ENCODE results near the gene GNB1L.

The GNB1L gene

DNA sequence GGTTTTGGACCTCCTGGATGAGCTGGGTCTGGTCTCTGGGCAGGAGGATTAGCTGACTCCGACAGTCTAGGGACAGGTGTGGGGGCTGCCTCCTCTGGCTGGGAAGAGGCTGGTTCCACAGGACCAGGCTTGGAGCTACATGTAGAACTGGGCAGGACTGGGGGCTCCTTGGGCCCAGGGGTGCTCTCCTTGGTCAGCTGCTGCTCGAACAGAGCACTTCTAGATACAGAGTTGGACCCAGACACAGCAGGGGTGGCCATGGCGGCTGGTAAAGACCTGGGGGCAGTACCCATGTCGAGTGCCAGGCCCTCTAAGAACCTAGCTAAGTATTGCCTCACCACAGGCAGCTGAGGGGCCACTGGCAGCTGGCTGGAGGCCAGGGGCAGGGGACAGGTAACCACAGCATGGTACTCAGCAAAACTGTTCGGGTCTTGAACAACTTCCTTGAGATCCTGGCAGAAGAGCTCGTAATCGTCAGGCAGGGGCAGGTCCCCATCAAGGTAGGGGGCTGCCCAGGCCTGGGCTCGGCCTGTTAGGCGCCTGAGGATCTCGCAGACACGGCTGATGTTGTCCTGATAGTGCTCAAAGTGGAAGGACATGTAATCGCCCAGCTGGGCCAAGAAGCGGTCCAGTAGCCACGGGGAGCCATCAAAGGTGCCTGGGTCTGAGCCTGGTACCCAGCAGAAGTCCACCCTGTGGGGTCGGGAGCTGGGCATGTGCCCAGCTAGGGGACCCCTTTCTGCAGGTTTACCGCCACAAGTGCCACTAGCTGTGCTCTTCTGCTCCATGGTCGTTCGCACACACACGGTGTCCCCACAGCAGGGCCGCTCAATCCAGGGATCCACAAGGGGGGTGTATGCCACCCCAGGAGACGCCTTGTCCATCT, 3.1 kb downstream of the GNB1L start:
- H2BK120ac ChIP-seq (ENCODE audit: low read depth, low read length) = no peak overlapping the region
- no peak overlapping the region for H2AFZ ChIP-seq (ENCODE audit: low read length)
- H3K18ac ChIP-seq (ENCODE audit: low read length) = no peak overlapping the region
- H3K9me3 ChIP-seq (replicated peaks in 1 of 2; ENCODE audit: control insufficient read depth in 2 of 2, insufficient read depth in 1 of 2, low read depth in 1 of 2, low read length in 2 of 2) = peaks cover 10 to 14% of the 10 kb centered on the region in 2 donors
- no peak overlapping the region for H2BK15ac ChIP-seq (ENCODE audit: low read length)
- H3K14ac ChIP-seq (ENCODE audit: low read length) = no peak overlapping the region
- no peak for DNase-seq (ENCODE audit: low spot score)
- H3K4me2 ChIP-seq (ENCODE audit: insufficient read depth, low read length, poor library complexity, severe bottlenecking) = no peak overlapping the region
- no peak overlapping the region for H2BK12ac ChIP-seq (ENCODE audit: low read length)
- no peak overlapping the region for H3K27ac ChIP-seq (replicated peaks; ENCODE audit: low read length)
- no peak overlapping the region for H2BK5ac ChIP-seq (ENCODE audit: low read length)
- peak overlapping the region; percentile 78 for H3K23ac ChIP-seq (ENCODE audit: low read depth, low read length, poor library complexity)
- H3K4me1 ChIP-seq (ENCODE audit: control insufficient read depth in 2 of 2, insufficient read depth in 1 of 2, low read depth in 1 of 2, low read length in 2 of 2) = peaks cover 12 to 15% of the 10 kb centered on the region in 2 donors
- no peak overlapping the region for H3K4ac ChIP-seq (ENCODE audit: low read length)
- peaks cover 31% of the 10 kb centered on the region for H3K79me1 ChIP-seq (ENCODE audit: low read depth, low read length)
- no peak overlapping the region for H4K8ac ChIP-seq (ENCODE audit: low read depth, low read length)
- no CpG with 5 or more reads among the region's 21 CpGs for WGBS, 2 donors (ENCODE audit: extremely low coverage in 2 of 2, insufficient read length in 2 of 2, insufficient replicate concordance in 1 of 2)
- peaks cover 36 to 59% of the 10 kb centered on the region in 2 donors for H3K36me3 ChIP-seq (replicated peaks in 1 of 2; ENCODE audit: control insufficient read depth in 2 of 2, insufficient read depth in 2 of 2, low read length in 2 of 2)
- no peak overlapping the region for H3K9ac ChIP-seq (ENCODE audit: low read depth, low read length, poor library complexity)
- no peak overlapping the region for H4K91ac ChIP-seq (ENCODE audit: low read depth, low read length, poor library complexity)
- H3K4me3 ChIP-seq (ENCODE audit: low read length in 2 of 2) = no peak overlapping the region
- H3K27me3 ChIP-seq (ENCODE audit: control insufficient read depth in 3 of 3, insufficient read depth in 3 of 3, low read depth in 1 of 3, low read length in 3 of 3) = no peaks in the 10 kb centered on the region
- H2AK5ac ChIP-seq (ENCODE audit: low read depth, low read length) = no peak overlapping the region

- Histone ChIP-seq H3K27ac (replicated peaks; ENCODE audit: low read length) (no peak overlapping the region), H3K9ac (ENCODE audit: low read depth, low read length, poor library complexity) (no peak overlapping the region)
- no CpG with 5 or more reads among the region's 9 CpGs for WGBS, 2 donors (ENCODE audit: extremely low coverage in 2 of 2, insufficient read length in 2 of 2, insufficient replicate concordance in 1 of 2)
Measured at GRCh38 chr22:19850763-19851109, 3.9 kb downstream of the GNB1L start.

GRCh38 chr22:19849835-19850762, 4.6 kb downstream of the GNB1L start:
- H3K23ac ChIP-seq (ENCODE audit: low read depth, low read length, poor library complexity) = peak overlapping the region; percentile 86
- no peak overlapping the region for H4K8ac ChIP-seq (ENCODE audit: low read depth, low read length)
- H3K27me3 ChIP-seq (ENCODE audit: control insufficient read depth in 3 of 3, insufficient read depth in 3 of 3, low read depth in 1 of 3, low read length in 3 of 3) = no peaks in the 10 kb centered on the region
- no peak overlapping the region for H2AFZ ChIP-seq (ENCODE audit: low read length)
- H3K4ac ChIP-seq (ENCODE audit: low read length) = no peak overlapping the region
- peaks cover 10 to 14% of the 10 kb centered on the region in 2 donors for H3K9me3 ChIP-seq (replicated peaks in 1 of 2; ENCODE audit: control insufficient read depth in 2 of 2, insufficient read depth in 1 of 2, low read depth in 1 of 2, low read length in 2 of 2)
- no peak overlapping the region for H3K27ac ChIP-seq (replicated peaks; ENCODE audit: low read length)
- H3K79me1 ChIP-seq (ENCODE audit: low read depth, low read length) = peaks cover 27% of the 10 kb centered on the region
- no peak overlapping the region for H2AK5ac ChIP-seq (ENCODE audit: low read depth, low read length)
- H4K91ac ChIP-seq (ENCODE audit: low read depth, low read length, poor library complexity) = no peak overlapping the region
- WGBS, 2 donors (ENCODE audit: extremely low coverage in 2 of 2, insufficient read length in 2 of 2, insufficient replicate concordance in 1 of 2) = no CpG with 5 or more reads among the region's 9 CpGs
- H3K4me1 ChIP-seq (ENCODE audit: control insufficient read depth in 2 of 2, insufficient read depth in 1 of 2, low read depth in 1 of 2, low read length in 2 of 2) = peaks cover 8 to 12% of the 10 kb centered on the region in 2 donors
- H2BK15ac ChIP-seq (ENCODE audit: low read length) = no peak overlapping the region
- no peak overlapping the region for H2BK5ac ChIP-seq (ENCODE audit: low read length)
- DNase-seq (ENCODE audit: low spot score) = no peak
- H2BK12ac ChIP-seq (ENCODE audit: low read length) = no peak overlapping the region
- no peak overlapping the region for H3K18ac ChIP-seq (ENCODE audit: low read length)
- H3K9ac ChIP-seq (ENCODE audit: low read depth, low read length, poor library complexity) = no peak overlapping the region
- peaks cover 36 to 59% of the 10 kb centered on the region in 2 donors for H3K36me3 ChIP-seq (replicated peaks in 1 of 2; ENCODE audit: control insufficient read depth in 2 of 2, insufficient read depth in 2 of 2, low read length in 2 of 2)
- H2BK120ac ChIP-seq (ENCODE audit: low read depth, low read length) = no peak overlapping the region
- H3K4me2 ChIP-seq (ENCODE audit: insufficient read depth, low read length, poor library complexity, severe bottlenecking) = no peak overlapping the region
- no peak overlapping the region for H3K4me3 ChIP-seq (ENCODE audit: low read length in 2 of 2)
- no peak overlapping the region for H3K14ac ChIP-seq (ENCODE audit: low read length)

More at GRCh38 chr22:19850763-19851109, 3.9 kb downstream of the GNB1L start:
- no peak overlapping the region for H3K18ac ChIP-seq (ENCODE audit: low read length)
- peaks cover 36 to 59% of the 10 kb centered on the region in 2 donors for H3K36me3 ChIP-seq (replicated peaks in 1 of 2; ENCODE audit: control insufficient read depth in 2 of 2, insufficient read depth in 2 of 2, low read length in 2 of 2)
- peaks cover 31% of the 10 kb centered on the region for H3K79me1 ChIP-seq (ENCODE audit: low read depth, low read length)
- H2BK12ac ChIP-seq (ENCODE audit: low read length) = no peak overlapping the region
- H3K4me3 ChIP-seq (ENCODE audit: low read length in 2 of 2) = no peak overlapping the region
- no peak for DNase-seq (ENCODE audit: low spot score)
- no peak overlapping the region for H4K8ac ChIP-seq (ENCODE audit: low read depth, low read length)
- H3K23ac ChIP-seq (ENCODE audit: low read depth, low read length, poor library complexity) = no peak overlapping the region
- no peak overlapping the region for H3K4me2 ChIP-seq (ENCODE audit: insufficient read depth, low read length, poor library complexity, severe bottlenecking)
- H3K14ac ChIP-seq (ENCODE audit: low read length) = no peak overlapping the region
- H4K91ac ChIP-seq (ENCODE audit: low read depth, low read length, poor library complexity) = no peak overlapping the region
- H3K4ac ChIP-seq (ENCODE audit: low read length) = no peak overlapping the region
- H2BK15ac ChIP-seq (ENCODE audit: low read length) = no peak overlapping the region
- no peak overlapping the region for H2BK5ac ChIP-seq (ENCODE audit: low read length)
- H3K27me3 ChIP-seq (ENCODE audit: control insufficient read depth in 3 of 3, insufficient read depth in 3 of 3, low read depth in 1 of 3, low read length in 3 of 3) = no peaks in the 10 kb centered on the region
- H2AFZ ChIP-seq (ENCODE audit: low read length) = no peak overlapping the region
- H3K4me1 ChIP-seq (ENCODE audit: control insufficient read depth in 2 of 2, insufficient read depth in 1 of 2, low read depth in 1 of 2, low read length in 2 of 2) = peaks cover 10 to 15% of the 10 kb centered on the region in 2 donors
- peaks cover 10 to 14% of the 10 kb centered on the region in 2 donors for H3K9me3 ChIP-seq (replicated peaks in 1 of 2; ENCODE audit: control insufficient read depth in 2 of 2, insufficient read depth in 1 of 2, low read depth in 1 of 2, low read length in 2 of 2)
- no peak overlapping the region for H2AK5ac ChIP-seq (ENCODE audit: low read depth, low read length)
- H2BK120ac ChIP-seq (ENCODE audit: low read depth, low read length) = no peak overlapping the region
